ENCODE data around the gene ZNF772.
A peak's percentile ranks its signal among the peaks of the same experiment; 100 is the strongest.

The ZNF772 gene

GRCh38 chr19:57435062-57435978 is 42.0 kb downstream of the ZNF772 start, which contains the start of gene ZNF749:
Gene ZNF749 (plus strand): TSS chr19:57435325. CDS start chr19:57435579, 254 bp downstream.
- peaks cover 7% of the 10 kb centered on the region; the same call in 1 of the 2 replicates for H3K4me1 ChIP-seq (ENCODE audit: control insufficient read depth, insufficient read depth, low read length)
- no peaks in the 10 kb centered on the region for H3K27me3 ChIP-seq (ENCODE audit: control insufficient read depth, insufficient read depth, low read length)
- H3K36me3 ChIP-seq (ENCODE audit: control insufficient read depth, insufficient read depth, low read length): peaks cover 7% of the 10 kb centered on the region
- peak within 1 kb of the TSS; percentile 96 for H3K27ac ChIP-seq (ENCODE audit: low read depth, low read length)
- H3K9me3 ChIP-seq (ENCODE audit: control insufficient read depth, insufficient read depth, low read length): no peaks in the 10 kb centered on the region
- H3K9ac ChIP-seq (ENCODE audit: low read depth, low read length): peak within 1 kb of the TSS; percentile 97
- peak within 1 kb of the TSS; percentile 95 for H3K4me3 ChIP-seq (ENCODE audit: low read depth, low read length)

- Histone ChIP-seq H3K36me3 (ENCODE audit: control insufficient read depth, insufficient read depth, low read length) (peaks cover 7% of the 10 kb centered on the region), H3K4me3 (ENCODE audit: low read depth, low read length) (peak overlapping the region; percentile 95), H3K4me1 (ENCODE audit: control insufficient read depth, insufficient read depth, low read length) (peaks cover 7% of the 10 kb centered on the region; the same call in 1 of the 2 replicates), H3K9ac (ENCODE audit: low read depth, low read length) (peak overlapping the region; percentile 87), H3K27ac (ENCODE audit: low read depth, low read length) (peak overlapping the region; percentile 96), H3K27me3 (ENCODE audit: control insufficient read depth, insufficient read depth, low read length) (no peaks in the 10 kb centered on the region), H3K9me3 (ENCODE audit: control insufficient read depth, insufficient read depth, low read length) (no peaks in the 10 kb centered on the region)
Measured at GRCh38 chr19:57434386-57435061, 42.8 kb downstream of the ZNF772 start.

- Histone ChIP-seq H3K4me3 (ENCODE audit: low read depth, low read length) (no peak overlapping the region), H3K4me1 (ENCODE audit: control insufficient read depth, insufficient read depth, low read length) (no peaks in the 10 kb centered on the region), H3K27ac (ENCODE audit: low read depth, low read length) (no peak overlapping the region), H3K27me3 (ENCODE audit: control insufficient read depth, insufficient read depth, low read length) (no peaks in the 10 kb centered on the region), H3K36me3 (ENCODE audit: control insufficient read depth, insufficient read depth, low read length) (peaks cover 36% of the 10 kb centered on the region), H3K9ac (ENCODE audit: low read depth, low read length) (no peak overlapping the region), H3K9me3 (ENCODE audit: control insufficient read depth, insufficient read depth, low read length) (0 out of 2 replicates have a peak, but pooled peaks cover 4% of the 10 kb centered on the region)
Measured at GRCh38 chr19:57421037-57421436, 56.3 kb downstream of the ZNF772 start.

- H3K4me3 ChIP-seq (ENCODE audit: low read depth, low read length): no peak overlapping the region
- H3K9me3 ChIP-seq (ENCODE audit: control insufficient read depth, insufficient read depth, low read length): 0 out of 2 replicates have a peak, but pooled peaks cover 4% of the 10 kb centered on the region
- H3K4me1 ChIP-seq (ENCODE audit: control insufficient read depth, insufficient read depth, low read length): no peaks in the 10 kb centered on the region
- H3K36me3 ChIP-seq (ENCODE audit: control insufficient read depth, insufficient read depth, low read length): peaks cover 43% of the 10 kb centered on the region
- no peaks in the 10 kb centered on the region for H3K27me3 ChIP-seq (ENCODE audit: control insufficient read depth, insufficient read depth, low read length)
- no peak overlapping the region for H3K9ac ChIP-seq (ENCODE audit: low read depth, low read length)
- H3K27ac ChIP-seq (ENCODE audit: low read depth, low read length): no peak overlapping the region
Measured at GRCh38 chr19:57419439-57419838, 57.9 kb downstream of the ZNF772 start.

All from HUES48 (cell line).